GM12873 (cell line): ENCODE results near the gene HADHB.

ENCODE experiments used
- CTCF ChIP-seq: IDR thresholded peaks from 2 replicates; pipeline ENCODE4 v1.5.1; 2012; ENCODE audit warnings: low read depth, mild to moderate bottlenecking, moderate library complexity, low read length, control low read depth; ENCODE audit not compliant: insufficient read depth; ENCODE audit errors: missing control alignments

The HADHB gene

GRCh38 chr2:26229595-26229994 is 15.1 kb upstream of the HADHB start:
- TF ChIP-seq CTCF, result no peak

- no peak for TF ChIP-seq CTCF
Measured at GRCh38 chr2:26230806-26231205, 13.9 kb upstream of the HADHB start.

GRCh38 chr2:26235089-26235488 is 9.7 kb upstream of the HADHB start:
- TF ChIP-seq CTCF, result peak; percentile 12

- no peak for TF ChIP-seq CTCF
Measured at GRCh38 chr2:26237868-26238267, 6.9 kb upstream of the HADHB start.

- TF ChIP-seq CTCF, result no peak
Measured at GRCh38 chr2:26238311-26238958, 6.3 kb upstream of the HADHB start.

GRCh38 chr2:26241928-26242436 is 2.8 kb upstream of the HADHB start:
- TF ChIP-seq CTCF, result no peak

GRCh38 chr2:26243470-26244308 is 1.1 kb upstream of the HADHB start:
- no peak for TF ChIP-seq CTCF
